Measurements from ENCODE around the gene PPL. TPM values are rescaled to one million over a fixed set of nuclear protein-coding genes. Genes with fewer than 3 reads are reported as not detected.

PPL gene
- total RNA-seq, 1 donor: 0.81 TPM

GRCh38 chr16:4870138-4870671 lies 66.7 kb downstream of the PPL start:
- DNase-seq (ENCODE audit: low read depth in 2 of 3, low spot score in 2 of 3): no peak

DNA sequence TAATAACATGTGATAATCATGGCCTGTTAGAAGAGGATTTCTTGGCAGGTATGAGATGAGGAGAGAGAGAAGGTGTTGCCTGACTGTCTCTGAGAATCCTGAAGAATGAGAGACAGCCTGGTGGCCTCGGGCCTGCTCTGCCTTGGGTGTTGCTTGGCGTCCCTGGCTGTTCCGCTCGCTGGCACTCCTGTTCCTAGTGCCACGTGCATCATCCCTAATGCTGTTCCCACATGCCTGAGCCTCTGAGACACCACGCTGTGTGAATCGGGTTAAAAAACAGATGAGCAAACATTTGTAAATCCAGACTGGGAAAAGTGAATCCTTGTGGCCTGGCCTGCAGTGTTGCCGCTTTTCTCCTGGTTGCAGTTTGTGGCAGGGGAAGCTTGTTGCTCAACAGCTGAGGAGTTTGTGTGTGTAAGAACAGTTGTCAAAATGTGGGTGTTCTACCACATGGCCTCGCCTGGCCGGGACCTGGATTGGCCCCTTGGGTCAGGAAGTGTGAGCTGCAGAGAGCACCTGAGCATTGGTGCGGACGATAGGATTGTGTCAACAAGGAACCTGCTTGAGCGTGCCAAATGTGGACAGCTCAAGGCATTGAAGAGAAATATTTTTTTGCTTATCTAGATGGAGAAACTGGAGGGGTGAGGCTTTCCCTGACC lies 67.7 kb downstream of the PPL start:
- no peak for DNase-seq (ENCODE audit: low read depth in 2 of 3, low spot score in 2 of 3)

DNA sequence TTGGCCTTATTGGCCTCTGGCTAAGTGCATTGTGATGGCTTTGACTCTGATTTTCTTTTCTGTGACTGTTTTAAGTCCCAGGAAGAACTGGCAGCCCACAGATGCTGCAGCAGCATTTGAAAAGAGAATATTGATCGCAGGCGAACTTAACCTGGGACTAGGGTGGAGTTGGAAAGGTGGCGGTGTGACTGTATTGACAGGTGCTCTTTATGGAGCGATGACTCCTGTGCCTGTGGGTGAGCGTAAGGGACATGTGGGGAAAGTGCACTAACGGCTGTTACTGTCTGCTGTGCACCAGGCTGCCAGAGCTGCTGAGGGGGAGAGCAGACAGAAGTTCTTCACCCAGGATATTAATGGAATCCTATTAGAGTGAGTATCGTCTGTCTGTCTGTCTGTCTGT lies 68.4 kb downstream of the PPL start:
- DNase-seq (ENCODE audit: low read depth in 2 of 3, low spot score in 2 of 3): no peak

DNA sequence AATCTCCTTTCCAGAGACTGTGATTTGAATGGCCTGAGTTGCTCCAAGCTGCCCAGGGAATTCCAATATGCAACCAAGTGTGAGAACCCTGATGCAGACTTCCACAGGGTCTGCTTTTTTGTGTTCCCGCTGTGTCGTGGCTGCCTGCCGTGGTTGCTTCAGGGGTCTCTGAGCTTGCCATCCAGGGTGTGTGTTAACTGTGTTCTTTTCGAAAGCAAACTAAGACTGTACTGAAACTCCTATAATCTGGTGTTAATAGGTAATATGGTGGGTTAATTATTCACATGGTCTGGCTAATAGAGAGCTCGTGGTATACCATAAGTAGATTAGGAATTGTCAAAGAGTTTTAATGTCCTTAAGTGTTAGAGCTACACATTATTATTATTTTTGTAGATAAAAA lies 68.9 kb downstream of the PPL start:
- no peak for DNase-seq (ENCODE audit: low read depth in 2 of 3, low spot score in 2 of 3)

GRCh38 chr16:4866586-4866985 lies 70.4 kb downstream of the PPL start:
- DNase-seq (ENCODE audit: low read depth in 2 of 3, low spot score in 2 of 3): no peak

GRCh38 chr16:4865231-4865860 lies 71.6 kb downstream of the PPL start:
- DNase-seq (ENCODE audit: low read depth in 2 of 3, low spot score in 2 of 3): no peak

- no peak for DNase-seq (ENCODE audit: low read depth in 2 of 3, low spot score in 2 of 3)
Observed at GRCh38 chr16:4864728-4865127, 72.2 kb downstream of the PPL start.

- DNase-seq (ENCODE audit: low read depth in 2 of 3, low spot score in 2 of 3): no peak
Observed at GRCh38 chr16:4862639-4863038, 74.3 kb downstream of the PPL start.

- no peak for DNase-seq (ENCODE audit: low read depth in 2 of 3, low spot score in 2 of 3)
Observed at GRCh38 chr16:4860727-4861342, 76.1 kb downstream of the PPL start.

DNA sequence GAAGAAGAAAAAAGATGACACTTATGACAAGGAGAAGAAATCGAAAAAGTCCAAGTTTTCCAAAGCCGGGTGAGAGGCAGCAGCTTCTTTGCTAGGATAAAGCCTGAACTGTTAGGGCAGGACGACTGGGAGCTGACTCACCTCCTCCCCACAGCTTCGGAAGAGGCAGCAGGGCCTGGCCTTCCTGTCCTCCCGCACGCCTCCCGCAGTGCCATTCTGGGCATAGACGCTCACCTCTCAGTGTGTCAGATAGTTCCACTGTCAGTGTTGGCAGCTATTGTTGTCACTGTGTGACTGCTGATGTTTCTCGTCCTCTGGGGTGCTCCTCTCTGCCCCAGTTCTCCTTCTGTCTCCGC lies 77.1 kb downstream of the PPL start:
- DNase-seq (ENCODE audit: low read depth in 2 of 3, low spot score in 2 of 3): no peak

GRCh38 chr16:4859190-4859899 lies 77.6 kb downstream of the PPL start:
- no peak for DNase-seq (ENCODE audit: low read depth in 2 of 3, low spot score in 2 of 3)

GRCh38 chr16:4855804-4856203 lies 81.1 kb downstream of the PPL start:
- DNase-seq (ENCODE audit: low read depth in 2 of 3, low spot score in 2 of 3): no peak

GRCh38 chr16:4855371-4855770 lies 81.6 kb downstream of the PPL start:
- DNase-seq (ENCODE audit: low read depth in 2 of 3, low spot score in 2 of 3): no peak

DNA sequence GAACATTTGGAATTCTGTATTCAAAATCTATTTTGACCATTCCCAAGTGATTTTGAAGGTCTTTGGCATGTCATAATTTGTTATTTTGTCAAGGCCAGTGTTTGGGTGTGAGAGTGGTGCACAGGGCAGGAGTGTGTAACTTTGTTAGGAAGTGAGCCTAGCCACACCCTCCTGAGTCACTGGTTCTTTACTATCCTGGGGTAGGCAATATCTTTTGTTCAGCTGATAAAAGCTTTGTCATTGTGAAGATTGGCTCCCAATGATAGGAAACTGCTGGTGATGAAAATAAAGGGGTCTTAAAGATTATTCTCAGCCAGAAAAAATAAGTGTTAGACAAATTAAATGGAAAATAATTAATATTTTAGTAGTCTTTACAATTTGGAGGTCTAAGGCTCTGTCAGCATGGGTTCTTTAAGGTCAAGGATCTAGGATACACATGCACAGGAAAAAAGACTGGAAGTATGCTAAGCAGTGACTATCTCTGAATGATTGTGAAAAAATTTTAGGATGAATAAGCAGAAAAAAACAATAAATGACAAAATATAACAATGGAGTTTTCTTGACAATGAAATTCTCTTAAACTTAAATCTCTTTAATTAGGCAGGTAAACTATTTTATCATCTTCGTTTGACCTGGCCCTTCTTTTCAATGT lies 84.6 kb downstream of the PPL start:
- DNase-seq (ENCODE audit: low read depth in 2 of 3, low spot score in 2 of 3): no peak

GRCh38 chr16:4850211-4850610 lies 86.7 kb downstream of the PPL start:
- no peak for DNase-seq (ENCODE audit: low read depth in 2 of 3, low spot score in 2 of 3)

DNA sequence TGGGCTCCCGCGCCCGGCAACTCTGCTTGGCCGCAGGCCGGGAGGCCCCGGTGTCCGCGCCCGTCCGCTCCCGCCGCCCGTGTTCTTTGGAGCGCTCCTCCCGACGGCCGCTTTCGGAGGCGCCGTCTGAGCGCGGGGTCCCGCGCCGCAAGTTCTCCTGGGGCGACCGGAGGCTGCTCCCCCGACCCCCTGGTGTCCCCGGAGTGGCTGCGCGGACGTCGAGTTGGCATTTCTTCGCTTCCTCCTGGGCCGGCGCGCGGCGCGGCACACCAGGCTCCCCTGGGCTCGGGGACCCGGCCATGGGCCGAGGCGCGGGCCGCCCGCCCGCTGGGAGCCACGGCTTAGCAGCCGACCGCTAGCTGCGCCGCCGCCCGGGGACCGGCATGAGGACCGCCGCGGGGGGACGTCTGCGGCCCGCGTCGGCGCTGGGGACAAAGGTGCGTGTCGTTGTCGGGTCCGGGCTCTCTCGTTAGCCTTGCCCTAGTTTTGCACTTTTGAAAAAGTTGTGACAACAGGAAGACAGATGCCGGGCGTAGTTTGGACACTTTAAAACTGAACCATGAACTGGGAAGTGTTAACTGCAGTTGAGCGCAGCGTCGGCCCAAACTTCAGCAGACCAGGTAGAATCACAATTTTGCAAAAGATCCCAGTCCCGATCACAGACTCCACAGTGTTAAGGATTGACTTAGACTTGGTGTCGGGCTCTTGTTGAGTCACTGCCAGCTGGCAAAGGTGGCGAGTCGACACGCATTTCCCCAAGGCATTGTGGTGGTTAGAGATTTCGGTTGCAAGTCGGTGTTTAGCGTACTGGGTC lies 89.0 kb downstream of the PPL start:
- DNase-seq (ENCODE audit: low read depth in 2 of 3, low spot score in 2 of 3): peak; percentile 29 to 38 (median 37)

DNA sequence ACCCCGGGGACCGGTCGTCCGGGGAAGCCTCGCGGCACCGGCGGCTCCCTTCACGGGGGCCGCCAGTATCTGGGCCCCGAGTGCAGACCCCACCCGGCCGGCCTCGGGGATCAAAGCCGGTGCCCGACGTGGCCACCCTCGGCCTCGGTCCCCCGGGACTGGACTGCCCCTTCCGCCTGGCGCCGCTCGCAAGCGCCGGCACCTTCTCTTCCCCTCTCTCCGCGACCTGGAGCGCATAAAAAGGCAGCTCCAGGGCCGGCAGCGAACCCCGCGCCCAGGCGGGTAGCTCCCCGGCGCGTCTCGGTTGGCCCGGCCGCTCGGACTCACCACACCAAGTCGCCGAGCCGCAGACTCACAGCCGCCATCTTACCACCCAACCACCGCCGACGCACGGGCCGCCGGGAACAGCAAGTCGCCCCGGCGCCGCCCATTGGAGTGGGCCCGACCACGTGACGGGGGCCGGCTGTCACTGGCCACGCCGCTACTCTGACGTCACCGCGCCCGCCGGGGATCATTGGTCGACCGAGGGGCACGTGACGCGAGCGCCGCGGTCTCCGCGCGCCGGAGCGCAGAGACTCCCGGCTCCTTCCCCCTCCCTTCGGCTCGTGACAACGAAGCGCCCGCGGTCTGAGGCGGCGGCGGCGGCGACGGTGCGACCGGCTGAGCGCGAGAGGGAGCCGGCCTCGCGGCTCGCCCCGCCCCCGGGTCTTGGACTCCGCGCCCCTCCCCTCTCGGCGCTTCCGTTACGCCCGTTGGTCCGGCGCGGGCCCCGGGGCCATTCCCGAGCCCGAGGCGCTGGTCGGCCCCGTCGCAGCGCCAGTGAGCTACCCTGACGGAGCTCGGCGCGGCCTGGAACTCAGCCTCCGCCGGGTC lies 89.8 kb downstream of the PPL start, which contains the start of the genes GLYR1 and UBN1:
Gene GLYR1 (minus strand): TSS at position 388 of the 873 bp plus-strand sequence. CDS start 23 bp downstream, at position 365.
Gene UBN1 (plus strand): TSS at position 581 of the 873 bp plus-strand sequence. CDS start 5,437 bp downstream, outside the sequence.
- DNase-seq (ENCODE audit: low read depth in 2 of 3, low spot score in 2 of 3): peak; percentile 96 to 98 (median 98)

- peak; percentile 6 to 57 (median 50) for DNase-seq (ENCODE audit: low read depth in 2 of 3, low spot score in 2 of 3)
Observed at GRCh38 chr16:4846503-4846900, 90.4 kb downstream of the PPL start.

- no peak for DNase-seq (ENCODE audit: low read depth in 2 of 3, low spot score in 2 of 3)
Observed at GRCh38 chr16:4840984-4841383, 96.0 kb downstream of the PPL start.

All from hematopoietic multipotent progenitor cell (in vitro differentiated cells).